GM18907 (cell line): Measurements from ENCODE around the gene CFAP221.

ENCODE experiments used
- ATAC-seq: cut with Tn5 transposase; IDR thresholded peaks from one replicate; pipeline ENCODE4 v1.9.1; 2021; ENCODE audit warnings: mild to moderate bottlenecking, moderate library complexity; ENCODE audit not compliant: unreplicated experiment

The CFAP221 gene

DNA sequence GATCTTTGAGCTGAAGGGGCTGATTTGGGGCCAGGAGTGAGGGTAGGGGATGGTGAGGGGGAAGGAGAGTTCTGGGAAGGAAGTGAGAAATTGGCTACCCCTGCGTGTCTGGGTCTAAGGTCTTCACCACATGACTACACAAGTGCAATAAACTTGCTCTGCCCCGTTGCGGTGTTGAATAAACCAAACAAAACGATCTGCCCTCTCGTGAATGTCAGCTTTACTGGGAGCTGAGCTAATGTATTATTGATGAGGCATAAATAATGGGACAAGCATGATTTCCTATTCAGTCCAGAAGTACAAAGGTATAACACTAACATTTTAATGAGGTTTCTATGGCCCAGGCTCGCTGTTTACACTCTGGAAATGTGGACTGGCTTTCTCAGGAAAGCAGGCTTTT is 8.0 kb upstream of the CFAP221 start:
- no peak for ATAC-seq

DNA sequence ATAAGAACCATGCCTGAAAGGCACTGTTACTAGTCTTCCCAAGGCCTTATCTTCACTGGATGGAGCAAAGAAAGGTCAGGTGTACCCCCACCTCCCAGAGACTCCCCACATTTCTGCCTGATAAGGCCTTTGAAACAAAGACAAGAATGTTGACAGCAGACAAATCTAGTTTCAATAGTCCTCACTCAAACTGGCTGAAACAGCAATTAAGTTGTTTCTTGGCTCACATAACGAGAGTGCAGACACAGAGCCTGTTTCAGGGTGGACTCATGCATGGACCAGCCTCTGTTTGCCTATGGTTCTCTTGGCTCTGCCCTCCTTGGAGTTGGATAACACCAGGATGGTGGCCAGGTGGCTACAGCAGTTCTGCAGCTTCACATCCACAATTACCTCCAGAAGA is 7.5 kb upstream of the CFAP221 start:
- ATAC-seq = no peak

GRCh38 chr2:119537792-119538191 is 6.5 kb upstream of the CFAP221 start:
- no peak for ATAC-seq

DNA sequence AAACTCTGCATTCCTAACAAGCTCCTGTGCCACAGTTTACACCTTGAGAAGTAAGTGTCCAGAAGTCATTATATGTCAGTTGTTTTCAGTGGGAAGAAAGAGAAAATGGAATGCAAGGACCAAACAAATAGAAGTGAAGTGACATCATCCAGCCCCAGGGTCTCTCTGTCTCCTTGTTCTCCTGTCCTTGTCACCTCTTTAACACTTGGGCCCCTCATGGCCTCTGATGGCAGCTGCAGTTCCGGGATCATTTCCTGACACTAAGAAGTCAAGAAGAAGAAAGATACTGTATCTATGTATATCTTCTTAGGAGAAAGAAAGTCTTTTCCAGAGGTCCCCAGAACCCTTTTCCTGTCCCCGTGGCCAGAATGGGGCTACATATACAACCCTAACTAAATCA is 2.8 kb upstream of the CFAP221 start:
- no peak for ATAC-seq

GRCh38 chr2:119544939-119545475 is 758 bp downstream of the CFAP221 start:
- no peak for ATAC-seq

DNA sequence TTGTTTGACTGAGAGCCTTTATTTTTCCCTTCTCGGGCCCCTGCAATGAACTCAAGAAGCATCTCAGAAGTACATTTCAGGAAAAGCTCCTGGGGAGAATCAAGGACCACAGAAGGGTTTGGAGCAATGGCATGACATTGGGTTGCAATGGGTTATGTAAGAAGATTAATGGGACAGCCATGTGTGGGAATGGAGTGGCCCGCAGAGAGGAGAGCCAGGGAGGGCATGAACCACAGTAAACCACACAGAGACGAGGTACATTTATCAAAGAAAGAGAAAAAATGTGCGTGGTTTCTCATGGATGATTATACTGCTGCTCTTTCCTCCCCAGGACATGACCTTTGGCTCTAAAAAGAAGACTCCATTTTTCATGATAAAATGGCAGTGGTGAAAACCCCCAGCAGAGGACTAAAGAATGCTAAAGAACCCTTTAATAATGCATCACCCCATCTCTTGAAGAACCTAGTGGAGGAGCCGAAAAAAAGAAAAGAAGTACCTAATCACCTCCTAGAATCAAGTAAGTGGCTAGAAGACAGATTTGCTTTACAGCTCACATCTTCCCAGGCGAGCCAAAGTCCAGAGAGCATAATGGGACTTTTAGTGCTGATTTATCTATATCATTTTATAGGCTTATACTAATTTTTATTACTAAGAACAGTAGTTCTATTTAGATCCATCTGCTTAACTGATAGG is 1.7 kb downstream of the CFAP221 start:
- ATAC-seq = no peak

DNA sequence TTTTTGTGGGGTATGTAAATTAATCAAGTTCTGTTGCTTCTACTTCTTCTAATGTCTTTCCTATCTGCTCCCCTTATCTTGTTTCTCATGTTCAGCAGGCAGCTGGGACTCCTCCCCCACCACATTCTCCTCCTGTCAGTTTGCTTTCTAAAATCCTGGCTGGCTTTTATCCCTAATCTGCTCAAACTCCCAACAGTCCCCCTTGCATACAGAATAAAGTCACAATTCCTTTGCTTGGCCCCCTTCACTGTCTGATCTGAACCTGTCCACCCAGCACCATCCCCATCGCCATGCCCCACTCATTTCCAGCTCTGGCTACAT is 2.2 kb downstream of the CFAP221 start:
- ATAC-seq = no peak

DNA sequence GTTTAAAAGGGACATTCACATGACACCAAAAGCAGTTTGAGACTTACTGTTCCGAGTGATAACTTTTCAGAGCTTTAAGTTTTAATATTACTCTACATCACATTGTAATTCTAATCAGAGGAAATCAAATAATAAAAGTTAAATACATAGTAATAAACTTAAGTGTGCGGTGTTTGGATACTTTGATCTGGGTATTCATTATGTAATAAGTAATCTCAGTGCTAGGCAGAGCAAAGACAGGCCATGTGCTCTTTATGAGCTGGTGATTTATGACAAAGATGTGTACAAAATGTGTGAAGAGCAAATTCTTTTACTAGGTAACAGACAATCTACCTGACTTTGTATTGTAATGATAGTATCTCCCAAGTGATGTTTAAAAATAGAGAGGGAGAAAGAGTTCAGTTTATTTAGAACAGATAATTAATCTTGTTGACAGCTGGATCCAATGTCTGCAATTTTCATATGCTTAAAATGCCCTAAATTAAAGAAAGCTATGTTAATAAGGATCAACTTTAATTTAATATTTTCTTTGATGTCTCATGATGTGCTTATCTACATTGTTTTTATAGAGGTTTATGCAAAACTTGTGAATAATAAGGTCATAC is 4.4 kb downstream of the CFAP221 start:
- no peak for ATAC-seq

DNA sequence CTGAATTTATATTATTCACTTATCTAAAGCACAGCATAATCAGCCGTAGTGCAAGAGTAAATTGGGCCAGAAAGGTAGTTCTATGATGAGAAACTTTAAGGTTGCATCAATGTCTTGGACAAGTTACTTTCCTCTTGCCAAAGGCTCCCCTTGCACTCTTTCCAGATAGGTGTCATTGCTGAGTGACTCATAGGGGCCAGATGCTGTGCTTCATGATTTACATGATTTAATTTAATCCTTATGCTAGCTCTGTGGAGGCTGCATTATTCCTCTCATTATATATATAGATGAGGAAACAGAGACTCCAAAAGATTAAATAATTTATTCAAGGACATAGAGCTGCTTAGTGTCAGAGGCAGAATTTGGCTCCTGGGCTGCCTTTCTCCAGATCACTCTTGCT is 5.0 kb downstream of the CFAP221 start:
- ATAC-seq = no peak

DNA sequence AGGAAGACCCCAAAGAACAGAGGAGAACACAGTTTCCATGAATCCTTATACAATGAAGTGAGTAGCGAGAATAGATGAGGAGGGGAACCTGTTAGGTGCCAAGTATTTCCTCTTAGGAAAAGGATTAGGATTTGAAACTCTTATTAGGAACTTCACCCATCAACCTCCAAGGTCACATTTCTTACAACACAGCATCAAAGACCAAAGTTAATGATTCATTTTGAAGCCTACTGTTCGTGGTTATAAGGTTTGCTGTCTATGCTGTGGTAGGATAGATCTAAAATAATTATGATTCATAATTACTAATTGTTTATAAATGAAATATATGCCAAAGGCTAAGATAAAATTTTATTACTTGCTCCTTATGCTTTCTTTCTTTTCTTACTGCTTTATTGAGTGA is 6.1 kb downstream of the CFAP221 start:
- no peak for ATAC-seq

DNA sequence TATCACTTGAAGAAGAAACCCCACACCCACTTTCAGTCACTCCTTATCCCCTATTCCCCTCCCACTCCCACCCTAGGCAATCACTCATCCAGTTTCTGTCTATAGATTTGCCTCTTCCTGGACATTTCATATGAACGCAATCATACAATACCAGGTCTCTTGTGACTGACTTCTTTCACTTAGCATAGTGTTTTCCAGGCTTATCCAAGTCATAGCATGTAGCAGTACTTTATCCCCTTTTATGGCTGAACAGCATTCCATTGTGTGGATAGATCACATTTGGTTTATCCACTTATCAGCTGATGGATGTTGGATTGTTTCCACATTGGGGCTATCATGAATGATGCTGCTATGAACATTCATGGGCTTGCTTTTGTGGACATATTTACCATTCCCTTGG is 6.6 kb downstream of the CFAP221 start:
- ATAC-seq = no peak

GRCh38 chr2:119552902-119553301 is 8.7 kb downstream of the CFAP221 start:
- ATAC-seq = no peak

GRCh38 chr2:119553687-119554344 is 9.6 kb downstream of the CFAP221 start:
- ATAC-seq = no peak

- ATAC-seq = no peak
Observed at GRCh38 chr2:119565481-119565880, 21.2 kb downstream of the CFAP221 start.

DNA sequence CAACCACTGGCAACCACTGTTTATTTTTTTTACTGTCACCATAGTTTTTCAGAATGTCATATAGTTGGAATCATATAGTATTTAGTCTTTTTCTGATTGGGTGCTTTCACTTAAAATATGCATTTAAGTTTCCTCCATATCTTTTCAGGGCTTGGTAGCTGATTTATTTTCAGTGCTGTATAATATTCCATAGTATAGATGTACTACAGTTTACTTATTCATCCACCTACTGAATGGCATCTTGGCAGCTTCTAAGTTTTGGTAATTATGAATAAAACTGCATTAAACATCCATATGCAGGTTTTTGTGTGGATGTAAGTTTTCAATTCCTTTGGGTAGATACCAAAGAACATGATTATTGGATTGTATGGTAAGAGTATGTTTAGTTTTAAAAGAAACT is 23.0 kb downstream of the CFAP221 start:
- ATAC-seq = no peak

DNA sequence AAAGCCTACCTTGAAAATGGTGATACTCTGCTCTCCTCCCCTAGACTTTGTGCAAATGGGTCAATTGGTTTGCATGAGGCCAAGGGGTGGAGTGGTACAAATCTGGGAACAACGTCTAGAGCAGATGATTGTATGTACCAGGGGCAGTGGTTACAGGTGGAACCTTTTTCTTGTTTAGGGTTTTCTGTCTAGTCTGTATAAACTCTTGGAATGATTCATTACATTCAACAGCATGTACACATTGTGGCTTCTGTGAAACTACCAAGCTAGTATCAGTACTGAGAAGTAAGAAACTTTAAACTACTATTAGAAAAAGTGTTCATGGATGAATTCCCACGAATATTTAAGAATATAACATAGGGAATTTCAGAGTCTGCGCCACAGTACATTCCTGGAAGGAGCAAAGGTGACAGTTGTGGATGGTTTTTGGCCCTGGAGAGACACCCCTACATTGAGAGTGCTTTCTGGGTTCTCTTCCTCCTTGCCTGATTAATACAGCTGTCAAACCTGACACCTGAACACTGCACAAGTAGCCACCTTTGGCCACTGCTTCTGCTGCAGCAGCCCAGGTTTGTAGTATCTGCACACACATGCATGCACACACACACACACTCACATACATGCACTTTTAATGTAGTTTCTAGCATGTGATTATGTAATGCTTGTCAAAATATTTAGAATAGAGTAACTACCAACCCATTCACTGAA is 30.0 kb downstream of the CFAP221 start:
- peak; percentile 99 for ATAC-seq

DNA sequence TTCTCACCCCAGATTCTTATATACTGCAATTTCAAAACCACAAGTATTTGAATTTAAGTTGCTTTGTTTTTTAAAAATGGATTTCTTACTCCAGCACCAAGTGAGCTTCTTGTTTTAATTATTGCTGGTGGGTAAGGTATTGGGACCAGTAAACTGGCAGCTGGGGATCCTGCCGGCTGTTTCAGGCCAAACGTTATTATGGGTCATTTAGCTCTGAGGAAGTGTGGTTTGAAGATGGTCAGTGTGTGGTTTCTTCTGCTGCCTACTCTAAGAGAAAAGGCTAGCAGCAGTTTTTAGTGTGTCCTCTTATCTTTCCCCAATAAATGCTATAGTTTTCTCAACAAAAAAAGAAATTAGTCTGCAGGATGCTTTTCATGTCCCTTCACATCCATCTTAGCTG is 30.6 kb downstream of the CFAP221 start:
- peak; percentile 42 for ATAC-seq

DNA sequence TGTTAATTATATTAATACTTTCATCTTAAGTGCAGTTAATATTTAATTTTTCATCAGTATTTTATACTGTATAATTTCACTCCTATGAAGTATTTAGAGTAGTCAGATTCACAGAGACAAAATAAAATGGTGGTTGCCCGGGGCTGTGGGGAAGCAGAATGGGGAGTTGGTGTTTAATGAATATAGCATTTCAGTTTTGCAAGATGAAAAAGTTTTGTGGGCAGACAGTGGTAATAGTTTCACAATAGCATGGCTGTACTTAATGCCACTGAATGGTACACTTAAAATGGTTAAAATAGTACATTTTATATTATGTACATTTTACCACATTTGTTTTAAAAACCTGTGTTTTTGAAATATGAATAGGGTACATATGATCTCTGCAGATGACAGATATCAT is 31.2 kb downstream of the CFAP221 start:
- no peak for ATAC-seq

DNA sequence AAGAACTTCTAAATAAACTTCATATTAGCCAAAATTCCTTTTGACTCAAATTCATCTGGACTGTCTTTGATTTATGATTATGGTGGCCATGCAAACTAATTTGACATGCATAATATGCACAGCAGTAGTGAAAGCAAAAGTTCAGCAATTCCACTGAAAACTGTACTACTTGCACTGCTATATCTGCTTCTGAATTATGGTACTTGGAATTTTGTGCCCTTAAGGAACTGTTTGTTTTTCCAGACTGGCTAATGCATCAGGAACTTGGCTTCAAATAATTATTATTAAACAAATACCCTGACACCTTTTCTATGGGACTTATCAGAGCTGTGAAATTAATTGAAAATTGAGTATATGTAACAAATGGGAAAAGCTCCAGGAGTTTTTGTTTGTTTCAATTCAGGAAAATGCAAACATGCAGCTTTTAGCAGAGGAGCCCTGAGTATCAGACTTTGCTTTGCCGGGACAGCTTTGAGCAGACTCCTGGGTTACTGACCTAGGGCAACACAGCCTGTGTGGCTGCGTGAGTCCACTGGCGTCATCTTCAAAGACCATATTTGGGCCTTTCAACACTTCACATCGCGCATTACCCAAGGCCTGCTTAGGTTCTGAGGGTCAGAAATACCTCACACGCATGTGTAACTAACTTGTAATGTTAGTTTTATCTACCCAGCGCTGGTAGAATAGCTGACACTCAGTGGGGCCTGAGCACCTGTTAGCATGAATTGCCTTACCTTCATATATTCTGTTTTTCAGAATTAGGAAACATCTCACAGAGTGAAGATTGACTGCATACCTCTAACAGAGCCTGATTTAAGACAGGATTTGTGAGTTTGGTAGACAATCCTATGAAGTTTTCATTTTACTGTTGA is 35.4 kb downstream of the CFAP221 start:
- no peak for ATAC-seq

DNA sequence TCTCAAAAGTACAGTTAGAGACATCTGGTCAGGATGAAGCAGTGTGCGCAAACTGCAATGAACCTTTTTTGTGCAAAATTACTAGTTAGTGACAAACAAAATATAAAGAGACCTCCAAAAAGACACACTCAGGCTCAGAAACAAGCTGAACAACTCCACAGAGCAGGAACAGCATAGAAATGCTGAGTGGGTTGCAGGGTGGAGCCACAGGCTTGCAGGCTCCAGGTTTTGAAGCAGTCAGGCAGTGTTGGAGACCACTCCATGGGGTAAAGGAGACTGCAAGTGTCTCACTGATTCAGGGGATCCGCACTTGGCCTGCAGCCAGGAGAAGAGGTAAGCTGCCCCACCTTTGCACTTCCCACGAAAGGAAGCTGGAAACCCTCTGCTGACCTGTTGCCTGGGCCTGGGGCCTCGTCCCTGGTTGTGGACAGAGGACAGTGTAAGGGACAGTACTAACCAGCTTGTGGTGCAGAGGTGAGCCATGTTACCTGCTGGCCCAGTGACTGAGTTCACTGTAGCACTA is 36.4 kb downstream of the CFAP221 start:
- no peak for ATAC-seq

DNA sequence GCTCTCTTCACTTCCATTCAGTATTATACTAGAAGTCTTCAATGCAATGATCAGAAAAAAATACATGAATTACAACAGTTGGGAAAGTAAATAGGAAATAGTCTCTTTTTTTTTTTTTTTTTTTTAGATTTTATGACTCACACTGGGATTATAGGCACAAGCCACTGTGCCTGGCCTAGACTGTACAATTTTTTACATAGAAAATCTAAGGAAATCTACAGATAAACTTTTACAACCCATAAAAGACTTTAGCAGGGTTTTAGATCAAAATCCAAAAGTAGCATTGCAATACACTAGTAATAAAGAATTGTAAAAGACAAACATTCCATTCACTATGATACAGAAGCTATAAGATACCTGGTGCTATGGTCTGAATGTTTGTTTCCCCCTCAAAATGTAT is 39.0 kb downstream of the CFAP221 start:
- no peak for ATAC-seq
